H9 (cell line): ENCODE data around the gene DSCAM. TPM values are rescaled to one million over a fixed set of nuclear protein-coding genes. Genes with fewer than 3 reads are reported as not detected.

ENCODE experiments used
- DNase-seq: peaks from one replicate; pipeline ENCODE4 v3.0.0-alpha.2; 2017
- H2AFZ ChIP-seq: one replicate; pipeline ENCODE4 v1.6.1; 2013; ENCODE audit warnings: mild to moderate bottlenecking, low read length, control low read depth, moderate library complexity
- H2AK5ac ChIP-seq: 2 replicates; pipeline ENCODE4 v1.6.1; 2013; ENCODE audit warnings: low read length, control low read depth, mixed read lengths; ENCODE audit not compliant: insufficient read length
- H2BK120ac ChIP-seq: one replicate; pipeline ENCODE4 v1.6.1; 2013; ENCODE audit warnings: low read depth, mild to moderate bottlenecking, low read length, control low read depth, inconsistent platforms; ENCODE audit not compliant: poor library complexity, severe bottlenecking
- H2BK12ac ChIP-seq: 2 replicates; pipeline ENCODE4 v1.6.1; 2013; ENCODE audit warnings: low read length, control low read depth, mixed read lengths, low read depth; ENCODE audit not compliant: insufficient read length
- H2BK15ac ChIP-seq: 2 replicates; pipeline ENCODE4 v1.6.1; 2013; ENCODE audit warnings: low read depth, low read length, control low read depth
- H2BK20ac ChIP-seq: one replicate; pipeline ENCODE4 v1.6.1; 2013; ENCODE audit warnings: low read depth, mild to moderate bottlenecking, low read length, control low read depth, inconsistent platforms; ENCODE audit not compliant: poor library complexity, severe bottlenecking
- H2BK5ac ChIP-seq: 2 replicates; pipeline ENCODE4 v1.6.1; 2013; ENCODE audit warnings: low read length, control low read depth, mixed read lengths; ENCODE audit not compliant: insufficient read length
- H3K14ac ChIP-seq: 2 replicates; pipeline ENCODE4 v1.6.1; 2013; ENCODE audit warnings: low read length, control low read depth; ENCODE audit not compliant: insufficient read depth
- H3K18ac ChIP-seq: 2 replicates; pipeline ENCODE4 v1.6.1; 2013; ENCODE audit warnings: low read depth, mild to moderate bottlenecking, mixed read lengths, low read length, control low read depth; ENCODE audit not compliant: insufficient read length
- H3K23ac ChIP-seq: 2 replicates; pipeline ENCODE4 v1.6.1; 2013; ENCODE audit warnings: low read length, control low read depth, mixed read lengths, low read depth; ENCODE audit not compliant: insufficient read length
- H3K23me2 ChIP-seq: 2 replicates; pipeline ENCODE4 v1.6.1; 2013; ENCODE audit warnings: low read depth, mild to moderate bottlenecking, mixed read lengths, low read length, control low read depth; ENCODE audit not compliant: insufficient read length, poor library complexity, severe bottlenecking
- H3K27ac ChIP-seq: 2 replicates; pipeline ENCODE4 v1.5.1; 2013; ENCODE audit warnings: low read length, control low read depth, mixed read lengths, low read depth; ENCODE audit not compliant: insufficient read length
- H3K27me3 ChIP-seq: 2 replicates; pipeline ENCODE4 v1.6.1; 2013; ENCODE audit warnings: low read length, control low read depth, inconsistent platforms; ENCODE audit not compliant: insufficient read depth
- H3K4ac ChIP-seq: 2 replicates; pipeline ENCODE4 v1.6.1; 2013; ENCODE audit warnings: low read depth, mild to moderate bottlenecking, control low read depth, inconsistent platforms, low read length, moderate library complexity
- H3K4me1 ChIP-seq: 2 replicates; pipeline ENCODE4 v1.6.1; 2013; ENCODE audit warnings: low read length, control low read depth, inconsistent platforms; ENCODE audit not compliant: insufficient read depth
- H3K4me2 ChIP-seq: 2 replicates; pipeline ENCODE4 v1.6.1; 2013; ENCODE audit warnings: low read length, control low read depth, mixed read lengths; ENCODE audit not compliant: insufficient read length, insufficient read depth
- H3K56ac ChIP-seq: 2 replicates; pipeline ENCODE4 v1.6.1; 2013; ENCODE audit warnings: low read depth, mild to moderate bottlenecking, mixed read lengths, low read length, control low read depth; ENCODE audit not compliant: insufficient read length
- H3K79me1 ChIP-seq: 2 replicates; pipeline ENCODE4 v1.6.1; 2013; ENCODE audit warnings: low read depth, mild to moderate bottlenecking, moderate library complexity, low read length, control low read depth, inconsistent platforms; ENCODE audit not compliant: insufficient read depth, poor library complexity, severe bottlenecking
- H3K79me2 ChIP-seq: 2 replicates; pipeline ENCODE4 v1.6.1; 2013; ENCODE audit warnings: low read length, control low read depth, inconsistent platforms; ENCODE audit not compliant: insufficient read depth
- H3K9ac ChIP-seq: 2 replicates; pipeline ENCODE4 v1.6.1; 2013; ENCODE audit warnings: low read length, control low read depth, mixed read lengths; ENCODE audit not compliant: insufficient read length; ENCODE audit errors: extremely low read depth
- H3K9me3 ChIP-seq: one replicate; pipeline ENCODE4 v1.6.1; 2013; ENCODE audit warnings: low read depth, low read length, inconsistent platforms; ENCODE audit not compliant: control insufficient read depth
- H3T11ph ChIP-seq: one replicate; pipeline ENCODE4 v1.6.1; 2013; ENCODE audit warnings: mild to moderate bottlenecking, low read length, control low read depth, inconsistent platforms
- H4K20me1 ChIP-seq: one replicate; pipeline ENCODE4 v1.6.1; 2013; ENCODE audit not compliant: control insufficient read depth, insufficient read length, insufficient read depth
- H4K5ac ChIP-seq: 2 replicates; pipeline ENCODE4 v1.6.1; 2013; ENCODE audit warnings: low read depth, mild to moderate bottlenecking, mixed read lengths, low read length, control low read depth; ENCODE audit not compliant: insufficient read length
- H4K8ac ChIP-seq: replicated peaks from 2 replicates; pipeline ENCODE4 v1.6.1; 2013; ENCODE audit warnings: low read length, control low read depth, mixed read lengths, low read depth; ENCODE audit not compliant: insufficient read length
- H4K91ac ChIP-seq: 2 replicates; pipeline ENCODE4 v1.6.1; 2013; ENCODE audit warnings: low read depth, mild to moderate bottlenecking, moderate library complexity, mixed read lengths, low read length, control low read depth; ENCODE audit not compliant: insufficient read length
- H3K27ac Mint-ChIP-seq, 3 experiments: 2 replicates in 2 of 3; 3 replicates in 1 of 3; pipeline ENCODE4 v1.8.0; 2020 to 2021; ENCODE audit warnings: mixed read lengths in 3 of 3, mild to moderate bottlenecking in 1 of 3, moderate library complexity in 1 of 3
- H3K27me3 Mint-ChIP-seq: 2 replicates; pipeline ENCODE4 v1.8.0; 2021; ENCODE audit warnings: low read depth, mild to moderate bottlenecking, moderate library complexity, mixed read lengths
- H3K36me3 Mint-ChIP-seq, 3 experiments: 2 replicates in 2 of 3; 3 replicates in 1 of 3; pipeline ENCODE4 v1.8.0; 2020 to 2021; ENCODE audit warnings: low read depth in 3 of 3, mixed read lengths in 3 of 3; ENCODE audit not compliant: insufficient read depth in 1 of 3
- H3K4me1 Mint-ChIP-seq, 2 experiments: 2 replicates each; pipeline ENCODE4 v1.8.0; 2020; ENCODE audit warnings: mixed read lengths in 2 of 2
- H3K4me3 Mint-ChIP-seq, 2 experiments: 2 replicates in 1 of 2; 3 replicates in 1 of 2; pipeline ENCODE4 v1.8.0; 2020 to 2021; ENCODE audit warnings: mild to moderate bottlenecking in 2 of 2, mixed read lengths in 2 of 2, moderate library complexity in 1 of 2
- H3K9me3 Mint-ChIP-seq, 2 experiments: 2 replicates in 1 of 2; 3 replicates in 1 of 2; pipeline ENCODE4 v1.8.0; 2020; ENCODE audit warnings: mild to moderate bottlenecking in 2 of 2, mixed read lengths in 2 of 2, moderate library complexity in 1 of 2
- WGBS: extraction: QIAGEN DNeasy Blood & Tissue Kit; methylation state at CpG from one replicate; pipeline ENCODE4 v1.1.7; 2013; ENCODE audit warnings: missing lambda C conversion rate, low lambda C conversion rate, mixed read lengths; ENCODE audit not compliant: insufficient read length; ENCODE audit errors: extremely low coverage; 5-methylcytosine and 5-hydroxymethylcytosine counted together
- total RNA-seq: library from RNA; stranded (reverse); gene quantifications from 2 replicates; pipeline ENCODE4 v1.2.1, GENCODE V29; 2021
- TF ChIP-seq, protein P1 (sequence below): fragments of 200-600 bp; sonication (generic); conservative IDR thresholded peaks from 3 replicates; pipeline ENCODE4 v1.8.0; 2021; ENCODE audit warnings: antibody characterized with exemption, mild to moderate bottlenecking

The DSCAM gene
- total RNA-seq, 1 experiment from 2014 or later: 0.17 TPM

GRCh38 chr21:39972471-39972870 lies 874.5 kb downstream of the DSCAM start:
- Histone ChIP-seq H2BK20ac (no peak overlapping the region), H4K20me1 (no peaks in the 10 kb centered on the region), H3K4me2 (no peak overlapping the region), H4K8ac (no peak overlapping the region), H2BK15ac (no peak overlapping the region), H3K9me3 (no peaks in the 10 kb centered on the region), H3K9ac (no peak overlapping the region), H3K4me1 (no peaks in the 10 kb centered on the region), H3K23ac (no peak overlapping the region), H2AFZ (no peak overlapping the region), H3K79me1 (no peaks in the 10 kb centered on the region), H3K14ac (no peak overlapping the region), H3K79me2 (no peaks in the 10 kb centered on the region), H3T11ph (no peak overlapping the region), H2BK5ac (no peak overlapping the region), H3K18ac (no peak overlapping the region), H3K56ac (no peak overlapping the region), H3K4ac (no peak overlapping the region), H4K5ac (no peak overlapping the region), H2AK5ac (no peak overlapping the region), H2BK12ac (no peak overlapping the region), H3K27ac (no peak overlapping the region), H3K27me3 (no peaks in the 10 kb centered on the region), H2BK120ac (no peak overlapping the region), H4K91ac (no peak overlapping the region), H3K23me2 (no peaks in the 10 kb centered on the region)
- WGBS: no CpG with 5 or more reads among the region's 4 CpGs
- no peaks in the 10 kb centered on the region for H3K36me3 Mint-ChIP-seq
- H3K4me3 Mint-ChIP-seq: no peak overlapping the region
- peaks cover 0 to 4% of the 10 kb centered on the region in 2 experiments; a peak in 2 of 5 replicates for H3K9me3 Mint-ChIP-seq
- H3K4me1 Mint-ChIP-seq: no peaks in the 10 kb centered on the region
- TF ChIP-seq, protein P1, sequence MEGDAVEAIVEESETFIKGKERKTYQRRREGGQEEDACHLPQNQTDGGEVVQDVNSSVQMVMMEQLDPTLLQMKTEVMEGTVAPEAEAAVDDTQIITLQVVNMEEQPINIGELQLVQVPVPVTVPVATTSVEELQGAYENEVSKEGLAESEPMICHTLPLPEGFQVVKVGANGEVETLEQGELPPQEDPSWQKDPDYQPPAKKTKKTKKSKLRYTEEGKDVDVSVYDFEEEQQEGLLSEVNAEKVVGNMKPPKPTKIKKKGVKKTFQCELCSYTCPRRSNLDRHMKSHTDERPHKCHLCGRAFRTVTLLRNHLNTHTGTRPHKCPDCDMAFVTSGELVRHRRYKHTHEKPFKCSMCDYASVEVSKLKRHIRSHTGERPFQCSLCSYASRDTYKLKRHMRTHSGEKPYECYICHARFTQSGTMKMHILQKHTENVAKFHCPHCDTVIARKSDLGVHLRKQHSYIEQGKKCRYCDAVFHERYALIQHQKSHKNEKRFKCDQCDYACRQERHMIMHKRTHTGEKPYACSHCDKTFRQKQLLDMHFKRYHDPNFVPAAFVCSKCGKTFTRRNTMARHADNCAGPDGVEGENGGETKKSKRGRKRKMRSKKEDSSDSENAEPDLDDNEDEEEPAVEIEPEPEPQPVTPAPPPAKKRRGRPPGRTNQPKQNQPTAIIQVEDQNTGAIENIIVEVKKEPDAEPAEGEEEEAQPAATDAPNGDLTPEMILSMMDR: no peak
- no peak for DNase-seq
- H3K27me3 Mint-ChIP-seq: peaks cover 5% of the 10 kb centered on the region
- no peak overlapping the region for H3K27ac Mint-ChIP-seq
